Stimulated activated effector memory CD8-positive, alpha-beta T cell treated with anti-CD3 and anti-CD28 coated beads, Interleukin-12 subunit alpha, Interleukin-12 subunit beta, amount 100 ng/mL, for 72 hours (primary cell): Measurements from ENCODE around the gene AGAP1.

Experiments
- ATAC-seq: fragments of 150-1000 bp; cut with Tn5 transposase; 2 replicates; pipeline ENCODE4 v1.10.0; 2021
- DNase-seq, 2 donors: peaks; one replicate each; pipeline ENCODE4 v3.0.0; 2021 to 2022; ENCODE audit warnings: low spot score in 2 of 2
- H3K27ac Mint-ChIP-seq: one replicate; pipeline ENCODE4 v1.8.0; 2022; ENCODE audit warnings: mild to moderate bottlenecking, mixed read lengths
- H3K36me3 Mint-ChIP-seq: one replicate; pipeline ENCODE4 v1.8.0; 2022; ENCODE audit warnings: mild to moderate bottlenecking, mixed read lengths
- H3K4me1 Mint-ChIP-seq: one replicate; pipeline ENCODE4 v1.8.0; 2022; ENCODE audit warnings: mixed read lengths
- H3K4me3 Mint-ChIP-seq: one replicate; pipeline ENCODE4 v1.8.0; 2022; ENCODE audit warnings: mild to moderate bottlenecking, mixed read lengths
- H3K9me3 Mint-ChIP-seq: one replicate; pipeline ENCODE4 v1.8.0; 2022; ENCODE audit warnings: mixed read lengths

Gene AGAP1

GRCh38 chr2:235784788-235785187 lies 290.9 kb downstream of the AGAP1 start:
- Mint-ChIP-seq H3K27ac (no peak overlapping the region), H3K36me3 (no peaks in the 10 kb centered on the region), H3K9me3 (no peaks in the 10 kb centered on the region), H3K4me3 (no peak overlapping the region), H3K4me1 (peaks cover 8% of the 10 kb centered on the region)
- ATAC-seq: no peak
- DNase-seq: no peak

GRCh38 chr2:235789552-235789951 lies 295.7 kb downstream of the AGAP1 start:
- DNase-seq (no peak), ATAC-seq (no peak)
- no peak overlapping the region for H3K27ac Mint-ChIP-seq
- peaks cover 21% of the 10 kb centered on the region for H3K4me1 Mint-ChIP-seq
- no peaks in the 10 kb centered on the region for H3K9me3 Mint-ChIP-seq
- H3K4me3 Mint-ChIP-seq: no peak overlapping the region
- peaks cover 10% of the 10 kb centered on the region for H3K36me3 Mint-ChIP-seq

- DNase-seq (no peak), ATAC-seq (peak; percentile 57)
- no peak overlapping the region for H3K27ac Mint-ChIP-seq
- peaks cover 11% of the 10 kb centered on the region for H3K36me3 Mint-ChIP-seq
- no peak overlapping the region for H3K4me3 Mint-ChIP-seq
- no peaks in the 10 kb centered on the region for H3K9me3 Mint-ChIP-seq
- peaks cover 13% of the 10 kb centered on the region for H3K4me1 Mint-ChIP-seq
These were observed 299.4 kb downstream of the AGAP1 start for GRCh38 chr2:235793163-235793752.

- no peak for DNase-seq
- Mint-ChIP-seq H3K9me3 (no peaks in the 10 kb centered on the region), H3K4me1 (no peaks in the 10 kb centered on the region), H3K27ac (no peak overlapping the region), H3K4me3 (no peak overlapping the region), H3K36me3 (peaks cover 17% of the 10 kb centered on the region)
- no peak for ATAC-seq
These were observed 305.4 kb downstream of the AGAP1 start for GRCh38 chr2:235799281-235799680.

- Mint-ChIP-seq H3K4me1 (no peaks in the 10 kb centered on the region), H3K4me3 (no peak overlapping the region), H3K27ac (no peak overlapping the region), H3K9me3 (no peaks in the 10 kb centered on the region), H3K36me3 (peaks cover 17% of the 10 kb centered on the region)
- ATAC-seq (no peak), DNase-seq (no peak)
These were observed 308.7 kb downstream of the AGAP1 start for GRCh38 chr2:235802542-235802941.

GRCh38 chr2:235803028-235803427 lies 309.2 kb downstream of the AGAP1 start:
- no peak overlapping the region for H3K4me3 Mint-ChIP-seq
- H3K27ac Mint-ChIP-seq: no peak overlapping the region

GRCh38 chr2:235804676-235805075 lies 310.8 kb downstream of the AGAP1 start:
- DNase-seq (no peak), ATAC-seq (no peak)
- no peak overlapping the region for H3K27ac Mint-ChIP-seq
- H3K36me3 Mint-ChIP-seq: peaks cover 2% of the 10 kb centered on the region
- no peaks in the 10 kb centered on the region for H3K9me3 Mint-ChIP-seq
- H3K4me1 Mint-ChIP-seq: no peaks in the 10 kb centered on the region
- H3K4me3 Mint-ChIP-seq: no peak overlapping the region

More at GRCh38 chr2:235803028-235803427, 309.2 kb downstream of the AGAP1 start:
- DNase-seq (no peak), ATAC-seq (no peak)
- H3K36me3 Mint-ChIP-seq: peaks cover 17% of the 10 kb centered on the region
- no peaks in the 10 kb centered on the region for H3K4me1 Mint-ChIP-seq
- no peaks in the 10 kb centered on the region for H3K9me3 Mint-ChIP-seq

GRCh38 chr2:235806986-235807750 lies 313.3 kb downstream of the AGAP1 start:
- ATAC-seq: no peak
- Mint-ChIP-seq H3K4me3 (no peak overlapping the region), H3K4me1 (no peaks in the 10 kb centered on the region), H3K27ac (no peak overlapping the region), H3K9me3 (no peaks in the 10 kb centered on the region), H3K36me3 (peaks cover 3% of the 10 kb centered on the region)
- no peak for DNase-seq

GRCh38 chr2:235808366-235808765 lies 314.5 kb downstream of the AGAP1 start:
- Mint-ChIP-seq H3K4me3 (no peak overlapping the region), H3K9me3 (no peaks in the 10 kb centered on the region), H3K27ac (no peak overlapping the region), H3K36me3 (peaks cover 5% of the 10 kb centered on the region), H3K4me1 (no peaks in the 10 kb centered on the region)
- no peak for ATAC-seq
- DNase-seq: no peak

GRCh38 chr2:235810252-235810651 lies 316.4 kb downstream of the AGAP1 start:
- Mint-ChIP-seq H3K36me3 (peaks cover 11% of the 10 kb centered on the region), H3K4me1 (no peaks in the 10 kb centered on the region), H3K9me3 (no peaks in the 10 kb centered on the region), H3K27ac (no peak overlapping the region), H3K4me3 (no peak overlapping the region)
- ATAC-seq: no peak
- DNase-seq: no peak

- Mint-ChIP-seq H3K4me1 (no peaks in the 10 kb centered on the region), H3K36me3 (peaks cover 11% of the 10 kb centered on the region), H3K9me3 (no peaks in the 10 kb centered on the region), H3K27ac (no peak overlapping the region), H3K4me3 (no peak overlapping the region)
- ATAC-seq: no peak
- no peak for DNase-seq
These were observed 317.0 kb downstream of the AGAP1 start for GRCh38 chr2:235810846-235811245.

GRCh38 chr2:235811446-235812184 lies 317.8 kb downstream of the AGAP1 start:
- DNase-seq (no peak), ATAC-seq (no peak)
- no peak overlapping the region for H3K4me3 Mint-ChIP-seq
- H3K9me3 Mint-ChIP-seq: no peaks in the 10 kb centered on the region
- no peaks in the 10 kb centered on the region for H3K4me1 Mint-ChIP-seq
- peaks cover 11% of the 10 kb centered on the region for H3K36me3 Mint-ChIP-seq
- H3K27ac Mint-ChIP-seq: no peak overlapping the region

- Mint-ChIP-seq H3K9me3 (no peaks in the 10 kb centered on the region), H3K4me3 (no peak overlapping the region), H3K27ac (no peak overlapping the region), H3K4me1 (no peaks in the 10 kb centered on the region), H3K36me3 (peaks cover 11% of the 10 kb centered on the region)
- DNase-seq (no peak), ATAC-seq (no peak)
These were observed 318.4 kb downstream of the AGAP1 start for GRCh38 chr2:235812185-235812665.

GRCh38 chr2:235813398-235813797 lies 319.6 kb downstream of the AGAP1 start:
- Mint-ChIP-seq H3K9me3 (no peaks in the 10 kb centered on the region), H3K27ac (no peak overlapping the region), H3K4me1 (no peaks in the 10 kb centered on the region), H3K36me3 (peaks cover 11% of the 10 kb centered on the region), H3K4me3 (no peak overlapping the region)
- ATAC-seq: no peak
- DNase-seq: no peak

- no peak for ATAC-seq
- no peaks in the 10 kb centered on the region for H3K36me3 Mint-ChIP-seq
These were observed 326.7 kb downstream of the AGAP1 start for GRCh38 chr2:235820571-235820970.

More at GRCh38 chr2:235820571-235820970, 326.7 kb downstream of the AGAP1 start:
- Mint-ChIP-seq H3K4me1 (no peaks in the 10 kb centered on the region), H3K9me3 (peaks cover 3% of the 10 kb centered on the region), H3K4me3 (no peak overlapping the region), H3K27ac (no peak overlapping the region)
- DNase-seq: no peak
